ENCODE data around the gene KLHL36.
A peak's percentile ranks its signal among the peaks of the same experiment; 100 is the strongest.

Gene KLHL36

DNA sequence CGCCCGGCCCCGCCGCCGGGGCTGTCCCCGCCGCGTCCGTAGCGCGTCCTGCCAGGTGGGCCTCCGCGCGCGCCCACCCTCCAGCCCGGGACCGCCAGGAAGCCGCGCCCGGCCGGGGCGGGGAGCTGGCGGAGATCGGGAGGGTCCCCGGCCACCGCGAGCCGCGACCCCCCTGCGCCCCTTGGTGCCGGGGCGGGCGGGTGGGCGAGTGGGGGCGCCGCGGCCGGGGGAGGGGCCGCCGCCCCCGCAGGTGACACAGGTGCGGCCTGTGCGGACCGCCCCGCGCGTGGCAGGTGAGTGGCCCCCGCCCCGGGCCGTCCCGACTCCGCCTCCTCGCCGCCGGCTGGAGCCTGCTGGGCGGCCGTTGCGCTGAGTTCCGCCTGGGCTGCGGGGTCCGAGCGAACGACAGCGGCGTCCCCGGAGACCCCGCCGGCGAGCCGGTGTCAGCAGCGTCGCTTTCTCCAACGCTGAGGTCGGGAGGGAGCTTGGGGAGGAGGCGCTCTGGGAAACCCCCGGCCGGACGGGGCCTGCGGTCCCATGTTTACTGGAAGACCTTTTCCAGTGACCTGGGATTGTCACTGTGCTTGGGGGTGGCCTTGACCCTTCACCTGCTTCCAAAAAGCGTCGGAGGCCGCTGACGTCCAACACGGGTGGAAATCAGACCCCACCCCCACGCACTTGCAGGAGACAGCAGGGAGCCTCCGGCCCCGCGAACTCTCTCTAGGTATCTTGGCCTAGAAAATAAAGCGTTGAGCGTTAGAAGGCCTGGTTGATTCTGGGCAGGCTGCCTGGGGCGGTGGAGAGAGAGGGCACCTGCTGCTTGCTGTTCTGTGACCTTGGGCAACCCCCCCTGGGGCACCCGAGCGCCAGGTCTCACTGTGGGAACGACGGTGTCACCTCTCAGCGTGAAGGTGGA, 542 bp downstream of the KLHL36 start:
- peak in 1 of 4 experiments; percentile 32 for DNase-seq

DNA sequence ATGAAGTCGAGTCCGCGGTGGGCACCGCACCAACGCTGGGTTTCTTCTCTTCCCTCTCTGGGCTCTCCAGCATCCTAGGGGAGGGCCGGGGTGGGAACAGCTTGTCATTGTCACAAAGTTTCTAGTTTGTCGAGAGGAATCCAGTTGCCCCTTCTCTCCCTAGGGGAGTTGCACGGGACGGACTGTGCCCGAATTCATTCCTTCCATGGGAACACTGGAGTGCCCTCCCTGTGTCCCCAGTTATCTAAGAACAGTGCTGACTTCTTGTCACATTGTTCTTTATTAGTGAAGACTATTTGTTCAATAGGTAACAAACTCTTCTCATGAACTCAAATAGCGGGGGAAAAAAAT, 1.2 kb downstream of the KLHL36 start:
- DNase-seq: no peak

DNA sequence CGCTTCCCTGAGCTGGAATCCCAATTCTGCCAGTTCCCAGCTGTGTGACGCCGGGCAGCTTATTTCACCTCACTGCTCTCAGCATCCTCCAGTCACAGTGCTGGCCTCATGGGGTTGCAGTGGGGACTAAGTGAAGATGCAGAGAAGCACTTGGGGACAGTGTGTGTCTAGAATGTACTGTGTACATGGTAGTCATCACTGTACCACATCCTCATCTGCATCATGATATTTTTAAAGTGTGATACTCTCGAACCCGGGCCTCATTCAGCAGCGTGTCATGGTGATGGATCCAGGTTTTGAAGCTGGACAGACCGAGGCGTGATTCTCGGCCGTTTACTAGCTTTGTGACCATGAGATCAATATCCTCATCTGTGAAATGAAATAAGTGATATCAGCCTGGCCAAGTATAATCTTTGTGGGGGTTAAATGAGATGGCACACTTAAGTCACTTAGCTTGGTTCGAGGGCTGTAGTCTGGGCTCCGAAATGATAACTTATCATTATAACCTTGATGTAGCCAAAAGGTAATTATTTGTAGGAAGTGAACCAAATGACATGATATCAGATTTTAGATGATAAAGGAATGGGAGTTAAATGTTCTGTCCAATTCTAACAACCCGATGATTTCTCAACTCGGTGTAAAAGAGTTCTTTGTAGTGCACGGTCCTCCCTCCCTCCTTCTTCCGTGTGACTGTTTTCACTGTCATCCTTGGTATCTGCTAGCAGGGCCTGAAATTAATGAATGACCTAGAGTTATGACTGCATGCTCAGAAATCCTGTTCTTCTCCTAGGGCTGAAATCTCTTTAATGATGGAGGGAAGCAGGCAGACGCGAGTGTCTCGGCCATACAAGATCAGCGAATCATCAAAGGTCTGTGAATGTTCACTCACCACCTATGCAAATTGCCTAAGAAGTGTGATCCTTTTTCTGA, 2.0 kb downstream of the KLHL36 start:
- no peak for DNase-seq

DNA sequence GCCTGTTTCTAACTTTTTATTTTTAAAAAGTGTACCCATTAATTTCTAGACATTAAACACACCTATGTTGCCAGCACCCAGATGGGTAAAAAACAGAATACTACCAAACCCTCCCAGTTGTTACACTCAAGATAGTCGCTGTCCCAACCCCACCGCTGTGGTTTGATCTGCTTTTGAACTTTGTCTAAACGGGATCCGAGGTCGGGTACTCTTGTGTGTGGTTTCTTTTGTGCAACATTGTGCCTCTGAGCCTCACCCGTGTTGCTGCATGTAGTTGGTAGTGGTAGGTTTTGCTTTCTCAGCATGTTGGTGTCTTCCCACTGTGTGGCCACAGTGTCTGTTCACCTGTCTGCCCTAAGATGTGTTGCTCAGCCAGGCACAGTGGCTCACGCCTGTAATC, 4.3 kb downstream of the KLHL36 start:
- DNase-seq: peak in 1 of 4 experiments; percentile 21

DNA sequence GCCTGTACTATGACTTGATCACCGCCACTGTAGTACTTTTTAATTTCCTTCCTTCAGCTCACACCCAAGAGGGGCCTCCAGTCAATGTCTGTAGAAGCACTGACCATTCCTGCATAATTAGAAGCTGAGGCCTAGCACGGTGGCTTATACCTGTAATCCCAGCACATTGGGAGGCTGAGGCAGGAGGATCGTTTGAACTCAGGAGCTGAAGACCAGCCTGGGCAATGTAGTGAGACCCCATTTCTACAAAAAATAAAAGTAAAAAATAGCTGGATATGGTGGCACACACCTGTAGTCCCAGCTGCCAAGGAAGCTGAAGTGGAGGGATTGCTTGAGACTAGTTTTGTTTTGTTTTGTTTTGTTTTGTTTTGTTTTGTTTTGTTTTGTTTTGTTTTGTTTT, 5.9 kb downstream of the KLHL36 start:
- no peak for DNase-seq

DNA sequence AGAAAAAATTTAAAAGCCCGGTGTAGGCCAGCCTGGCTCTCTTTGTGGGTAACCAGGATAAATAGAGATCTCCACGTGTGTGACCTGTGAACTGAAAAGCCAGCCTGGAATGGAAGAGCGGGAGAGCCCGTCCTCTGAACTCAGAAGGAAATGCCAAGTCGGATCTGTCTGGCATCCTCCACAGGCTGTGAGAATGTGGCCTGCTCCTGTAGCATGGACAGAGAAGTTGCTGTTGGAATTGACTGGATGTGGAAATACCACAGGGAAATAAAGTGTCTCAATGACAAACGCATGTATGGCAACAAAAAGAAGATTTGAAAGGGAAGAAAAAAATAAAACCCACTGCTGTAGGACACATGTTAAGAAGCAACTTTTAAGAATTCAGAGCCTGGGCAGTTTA, 6.7 kb downstream of the KLHL36 start:
- DNase-seq: no peak

DNA sequence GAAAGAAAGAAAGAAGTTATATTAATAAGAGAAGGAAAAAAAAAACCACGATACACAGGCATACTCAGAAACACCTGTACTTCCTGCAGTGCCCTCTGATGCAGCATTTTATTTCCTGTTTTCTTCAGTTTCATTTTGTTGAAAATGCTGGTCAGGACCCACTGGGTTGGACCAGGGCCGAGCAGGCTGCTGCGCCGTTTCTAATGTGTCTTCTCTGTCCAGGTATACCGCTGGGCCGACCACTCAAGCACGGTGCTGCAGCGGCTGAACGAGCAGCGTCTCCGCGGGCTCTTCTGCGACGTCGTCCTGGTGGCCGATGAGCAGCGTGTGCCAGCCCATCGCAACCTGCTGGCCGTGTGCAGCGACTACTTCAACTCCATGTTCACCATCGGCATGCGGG, 8.3 kb downstream of the KLHL36 start:
- no peak for DNase-seq

DNA sequence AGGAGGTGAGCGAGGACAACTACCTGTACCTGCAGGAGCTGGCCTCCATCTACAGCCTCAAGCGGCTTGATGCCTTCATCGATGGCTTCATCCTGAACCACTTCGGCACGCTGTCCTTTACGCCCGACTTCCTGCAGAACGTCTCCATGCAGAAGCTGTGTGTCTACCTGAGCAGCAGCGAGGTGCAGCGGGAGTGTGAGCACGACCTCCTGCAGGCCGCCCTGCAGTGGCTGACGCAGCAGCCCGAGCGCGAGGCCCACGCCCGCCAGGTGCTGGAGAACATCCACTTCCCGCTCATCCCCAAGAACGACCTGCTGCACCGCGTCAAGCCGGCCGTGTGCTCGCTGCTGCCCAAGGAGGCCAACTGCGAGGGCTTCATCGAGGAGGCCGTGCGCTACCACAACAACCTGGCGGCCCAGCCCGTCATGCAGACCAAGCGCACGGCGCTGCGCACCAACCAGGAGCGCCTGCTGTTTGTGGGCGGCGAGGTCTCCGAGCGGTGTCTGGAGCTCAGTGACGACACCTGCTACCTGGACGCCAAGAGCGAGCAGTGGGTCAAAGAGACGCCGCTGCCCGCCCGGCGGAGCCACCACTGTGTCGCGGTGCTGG, 9.0 kb downstream of the KLHL36 start:
- no peak for DNase-seq

DNA sequence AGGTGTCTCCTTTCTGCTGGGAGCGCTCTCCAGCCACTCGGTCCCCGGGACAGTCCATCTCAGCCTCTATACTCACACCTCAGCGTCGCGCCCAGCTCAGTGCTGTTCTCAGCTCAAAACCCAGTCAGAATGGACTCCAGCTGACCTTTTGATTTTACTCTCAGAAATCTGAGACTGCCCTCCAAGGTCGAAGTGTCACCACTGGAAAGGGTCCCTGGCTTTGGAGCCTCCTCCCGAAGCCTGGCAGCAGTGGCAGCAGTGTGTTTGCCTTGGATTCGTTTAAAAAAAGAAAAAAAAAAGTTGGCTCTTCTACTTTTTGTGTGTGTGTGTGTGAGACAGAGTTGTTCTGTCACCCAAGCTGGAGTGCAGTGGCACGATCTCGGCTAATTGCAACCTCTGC, 10.4 kb downstream of the KLHL36 start:
- no peak for DNase-seq

DNA sequence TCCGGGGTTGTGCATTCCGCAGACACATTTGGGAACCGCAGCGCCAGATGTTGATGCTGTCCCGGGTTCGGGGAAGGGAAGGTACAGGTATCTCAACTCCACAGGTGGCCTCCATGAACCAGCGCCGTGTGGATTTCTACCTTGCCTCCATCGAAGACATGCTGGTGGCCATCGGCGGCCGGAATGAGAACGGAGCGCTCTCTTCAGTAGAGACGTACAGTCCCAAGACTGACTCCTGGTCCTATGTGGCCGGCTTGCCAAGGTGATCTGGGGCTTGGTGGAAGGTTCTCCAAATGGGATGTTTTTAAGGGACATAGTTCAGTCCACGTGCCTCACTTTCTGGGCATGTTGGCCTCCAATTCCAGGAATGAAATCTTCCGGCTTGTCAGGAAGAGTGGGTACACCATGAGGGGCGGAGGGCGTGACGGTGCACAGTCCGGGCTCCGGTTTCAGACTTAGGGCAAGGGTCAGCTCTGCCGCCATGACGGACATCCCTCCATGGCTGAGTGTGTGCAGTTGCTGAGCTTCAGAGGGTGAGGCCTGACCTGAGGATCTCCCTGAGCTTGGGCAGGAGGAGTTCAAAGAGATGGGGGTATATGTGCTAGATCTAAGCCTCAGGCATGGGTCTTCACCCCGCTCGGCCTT, 11.5 kb downstream of the KLHL36 start:
- DNase-seq: no peak

DNA sequence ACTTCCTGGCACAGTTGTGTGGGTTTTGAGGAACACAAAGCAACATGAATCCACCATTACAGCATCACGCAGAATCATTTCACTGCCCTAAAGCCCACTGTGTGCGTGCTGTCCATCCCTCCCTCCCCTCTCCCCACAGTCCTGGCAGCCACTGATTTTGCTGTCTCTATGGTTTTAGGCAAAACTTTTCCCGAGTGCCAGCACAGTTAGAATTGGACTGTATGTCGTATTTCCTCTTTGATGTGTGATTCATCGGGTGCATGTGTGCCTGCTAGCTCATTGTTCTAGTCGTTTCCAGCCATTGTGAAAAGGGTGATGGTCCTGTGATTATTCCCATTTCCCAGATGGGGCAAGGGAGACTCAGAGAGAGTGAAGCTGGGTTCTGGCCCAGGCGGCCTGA, 12.7 kb downstream of the KLHL36 start:
- DNase-seq: no peak

DNA sequence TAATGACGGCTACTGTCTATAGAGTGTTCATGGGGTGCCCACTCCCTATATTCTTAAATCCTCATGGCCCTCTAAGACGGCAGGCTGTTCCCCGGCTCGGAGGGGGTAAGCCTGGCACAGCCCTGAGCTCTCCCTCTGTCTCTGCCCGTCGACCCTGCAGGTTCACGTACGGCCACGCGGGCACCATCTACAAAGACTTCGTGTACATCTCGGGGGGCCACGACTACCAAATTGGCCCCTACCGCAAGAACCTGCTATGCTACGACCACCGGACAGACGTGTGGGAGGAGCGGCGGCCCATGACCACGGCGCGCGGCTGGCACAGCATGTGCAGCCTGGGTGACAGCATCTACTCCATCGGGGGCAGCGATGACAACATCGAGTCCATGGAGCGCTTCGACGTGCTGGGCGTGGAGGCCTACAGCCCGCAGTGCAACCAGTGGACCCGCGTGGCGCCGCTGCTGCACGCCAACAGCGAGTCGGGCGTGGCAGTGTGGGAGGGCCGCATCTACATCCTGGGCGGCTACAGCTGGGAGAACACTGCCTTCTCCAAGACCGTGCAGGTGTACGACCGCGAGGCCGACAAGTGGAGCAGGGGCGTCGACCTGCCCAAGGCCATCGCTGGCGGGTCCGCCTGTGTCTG, 13.2 kb downstream of the KLHL36 start:
- no peak for DNase-seq

DNA sequence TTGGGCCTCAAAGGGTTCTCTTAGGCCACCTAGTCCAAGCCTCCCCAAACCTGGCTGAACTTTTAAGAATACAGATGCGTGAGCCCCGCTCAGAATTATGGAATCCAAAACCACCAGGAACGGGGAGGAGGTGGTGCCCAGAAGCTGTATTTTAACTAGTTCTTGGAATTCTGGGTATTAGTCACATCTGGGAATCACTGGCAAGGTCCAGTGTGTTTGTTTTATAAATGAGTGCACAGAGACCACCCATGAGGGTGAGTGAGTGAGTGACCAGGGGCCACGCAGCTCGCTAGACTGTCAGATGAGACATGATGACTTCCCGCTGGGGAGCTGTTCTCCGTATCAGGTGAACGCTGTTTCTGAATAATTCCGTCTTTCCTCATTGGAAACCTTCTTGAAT, 14.2 kb downstream of the KLHL36 start:
- DNase-seq: no peak

DNA sequence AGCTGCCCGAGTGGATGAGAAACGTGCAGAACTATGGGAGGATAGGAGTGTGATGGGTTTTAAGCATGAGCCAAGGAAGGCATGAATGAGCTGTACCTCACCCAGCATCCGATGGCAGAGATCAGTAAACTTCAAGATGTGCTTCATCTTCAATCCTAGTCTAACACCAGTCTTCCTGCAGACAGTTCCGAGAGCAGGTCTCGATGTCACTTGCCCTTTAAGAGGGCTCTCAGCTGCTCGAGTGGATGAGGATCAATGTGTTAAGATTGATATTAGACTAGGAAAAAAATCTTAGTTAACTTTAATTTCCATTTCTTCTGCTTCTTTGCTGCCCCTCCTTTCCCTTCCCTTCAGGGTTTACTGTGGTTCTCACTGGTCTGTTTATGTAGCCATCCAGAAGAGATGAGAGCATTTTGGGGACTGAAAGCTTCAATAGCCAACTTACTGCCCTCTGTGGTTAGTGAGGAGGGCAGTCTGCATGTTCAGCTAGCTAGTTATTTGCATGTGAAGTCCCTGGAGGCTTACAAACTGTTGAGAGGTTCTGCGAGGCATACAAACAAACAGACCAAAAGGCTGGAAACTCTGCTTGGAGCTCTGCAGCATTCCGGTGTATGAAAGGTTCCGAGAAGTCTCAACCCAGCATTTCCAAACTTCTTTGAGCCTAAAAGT, 15.3 kb downstream of the KLHL36 start:
- DNase-seq: no peak

DNA sequence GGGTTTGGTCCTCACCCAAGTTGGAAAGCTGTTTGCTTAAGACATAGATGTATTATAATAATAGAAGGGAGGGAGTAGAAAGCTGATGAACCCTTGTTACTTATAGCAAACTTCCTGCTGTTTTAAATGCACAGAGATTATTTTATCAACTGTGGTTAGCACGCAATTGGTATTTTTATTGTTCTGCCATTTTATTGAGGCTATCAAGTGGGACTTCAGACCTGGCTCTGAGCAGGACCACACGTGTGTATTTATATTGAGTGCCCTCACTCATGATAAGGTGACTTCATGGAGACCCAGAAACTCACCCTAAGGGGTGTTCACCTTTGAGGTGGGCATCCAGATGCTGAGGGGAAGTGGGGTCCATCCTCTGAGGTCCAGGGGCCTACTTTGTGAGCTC, 17.0 kb downstream of the KLHL36 start:
- no peak for DNase-seq

DNA sequence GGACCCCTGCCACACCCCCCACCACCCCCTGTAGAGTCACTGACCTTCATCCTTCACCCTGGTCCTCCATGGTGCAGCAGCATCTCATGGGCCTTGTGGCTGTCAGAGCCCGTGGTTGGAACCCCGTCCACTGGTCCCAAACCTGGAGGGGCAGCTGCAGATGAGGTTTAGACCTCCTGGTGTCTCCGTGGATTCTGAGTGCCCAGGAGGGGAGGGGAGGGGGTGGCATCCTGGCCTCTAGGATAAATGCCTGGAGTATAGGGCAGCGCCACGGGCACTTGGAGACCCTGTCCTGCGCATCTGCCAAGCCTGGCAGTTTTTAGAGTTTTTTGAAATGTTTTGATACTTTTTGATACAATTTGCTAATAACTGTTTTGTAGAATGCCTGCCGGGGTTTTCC, 17.5 kb downstream of the KLHL36 start:
- DNase-seq: no peak

DNA sequence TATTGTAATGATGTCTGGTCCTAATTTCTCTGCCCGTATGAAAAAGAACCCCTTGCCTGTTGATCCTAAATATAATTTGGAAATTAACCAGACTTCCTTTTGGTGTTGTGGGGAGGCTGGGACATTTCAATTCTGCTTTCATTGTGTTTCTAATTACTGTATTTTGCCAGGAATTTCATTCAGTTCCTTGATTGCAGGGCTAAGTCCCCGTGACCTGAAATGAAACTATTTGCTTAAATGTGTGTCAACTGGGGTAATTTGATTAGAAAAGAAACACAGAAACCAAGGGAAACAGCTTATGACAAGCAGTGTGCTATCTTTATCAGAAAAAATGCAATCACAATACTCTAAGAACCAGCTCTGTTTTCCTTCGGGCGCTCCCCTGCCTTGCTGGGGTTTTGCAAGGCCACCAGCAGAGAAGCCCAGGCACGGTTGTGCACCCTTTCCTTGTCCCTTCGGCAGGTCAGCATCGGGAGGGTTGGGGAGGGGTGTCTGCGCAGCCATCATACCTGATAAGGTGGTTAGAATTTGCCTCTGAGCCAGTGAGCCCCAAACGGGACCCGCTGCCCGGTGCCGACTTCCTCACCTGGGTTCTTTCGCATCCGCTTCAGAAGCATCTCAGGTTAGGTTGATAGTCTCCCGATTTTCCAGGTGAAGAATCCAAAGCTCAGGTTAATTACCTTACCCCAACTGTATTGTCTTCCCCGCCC, 19.4 kb downstream of the KLHL36 start:
- DNase-seq: no peak

DNA sequence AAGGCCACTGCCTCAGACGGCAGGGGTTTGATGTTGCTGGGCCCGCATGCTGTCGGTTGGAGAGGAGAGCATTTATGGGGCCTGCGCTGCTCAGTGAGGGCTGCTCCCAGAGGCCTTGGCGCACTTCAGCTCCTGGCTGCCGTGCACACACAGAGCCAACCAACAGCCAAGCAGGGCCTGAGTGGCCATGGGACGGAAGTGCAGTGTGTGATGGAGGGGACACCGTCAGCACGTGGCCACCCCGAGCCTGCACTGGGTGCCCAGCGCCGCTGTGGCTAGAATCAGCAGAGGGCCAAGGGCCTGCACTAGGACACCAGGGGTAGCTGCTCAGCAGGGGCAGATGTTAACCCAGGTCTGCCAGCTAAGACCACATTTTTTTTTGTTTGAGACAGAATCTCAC, 21.8 kb downstream of the KLHL36 start:
- no peak for DNase-seq

DNA sequence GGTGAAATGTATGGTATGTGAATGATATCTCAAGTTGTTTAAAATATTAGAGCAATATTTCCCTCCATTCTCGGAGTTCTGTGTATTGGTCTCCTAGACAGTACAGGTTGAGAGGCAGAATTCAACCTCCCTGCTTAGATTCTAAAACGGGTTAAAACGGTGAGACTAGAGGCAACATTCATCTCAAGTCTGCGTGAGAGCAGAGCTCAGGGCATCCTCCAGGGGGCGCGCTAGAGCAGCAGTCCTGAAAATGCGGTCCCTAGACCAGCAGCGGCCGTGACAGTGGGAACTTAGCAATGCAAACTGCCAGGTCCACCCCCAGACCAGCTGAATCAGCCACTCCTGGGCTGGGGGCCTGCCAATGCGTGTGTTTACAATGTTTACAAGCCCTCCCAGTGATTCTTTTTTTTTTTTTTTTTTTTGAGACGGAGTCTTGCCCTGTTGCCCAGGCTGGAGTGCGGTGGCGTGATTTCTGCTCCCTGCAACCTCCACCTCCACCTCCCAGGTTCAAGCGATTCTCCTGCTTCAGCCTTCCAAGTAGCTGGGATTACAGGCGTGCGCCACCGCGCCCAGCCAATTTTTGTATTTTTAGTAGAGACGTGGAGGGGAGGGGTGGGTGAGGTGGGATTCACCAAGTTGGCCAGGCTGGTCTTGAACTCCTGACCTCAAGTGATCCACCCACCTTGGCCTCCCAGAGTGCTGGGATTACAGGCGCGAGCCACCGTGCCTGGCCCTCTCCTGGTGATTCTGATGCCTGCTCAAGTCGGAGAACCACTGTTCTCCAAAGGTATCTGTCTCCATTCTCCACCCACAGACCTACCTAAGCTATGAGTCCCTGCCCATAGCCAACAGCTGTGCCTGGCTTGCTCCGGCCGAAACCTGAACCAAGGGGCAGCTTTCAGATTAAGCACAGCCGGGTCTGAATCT, 24.2 kb downstream of the KLHL36 start:
- peak; percentile 64 to 77 (median 76) for DNase-seq

DNA sequence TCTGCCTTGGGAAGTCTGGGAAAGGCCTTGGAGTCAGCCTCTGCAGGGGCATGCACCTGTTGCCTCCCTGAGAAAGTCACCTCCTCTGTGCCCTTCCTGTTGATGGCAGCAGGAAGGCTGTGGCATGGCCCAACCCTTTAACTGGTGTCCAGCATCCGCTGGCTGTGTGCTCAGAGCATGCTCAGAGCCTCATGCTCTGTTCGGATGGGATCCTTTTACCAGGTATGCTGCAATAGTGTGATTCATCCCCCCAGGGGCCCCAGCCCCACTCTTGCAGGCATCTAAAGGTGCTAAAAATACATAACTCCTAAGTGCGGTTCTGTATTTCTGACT, 24.9 kb downstream of the KLHL36 start:
- no peak for DNase-seq
